Hepatocyte (in vitro differentiated cells): Measurements from ENCODE around the gene PRPF38A.

Experiments used
- EZH2 ChIP-seq: fragments of 200-600 bp; sonication (generic); IDR thresholded peaks from 2 replicates; pipeline ENCODE4 v1.6.1; 2016; ENCODE audit warnings: antibody characterized with exemption, mild to moderate bottlenecking, borderline replicate concordance
- TF ChIP-seq, protein P1 (sequence below): fragments of 200-600 bp; sonication (generic); IDR thresholded peaks from 2 replicates; pipeline ENCODE4 v1.5.1; 2016; ENCODE audit warnings: antibody characterized with exemption, mild to moderate bottlenecking; ENCODE audit not compliant: poor library complexity

DNA sequence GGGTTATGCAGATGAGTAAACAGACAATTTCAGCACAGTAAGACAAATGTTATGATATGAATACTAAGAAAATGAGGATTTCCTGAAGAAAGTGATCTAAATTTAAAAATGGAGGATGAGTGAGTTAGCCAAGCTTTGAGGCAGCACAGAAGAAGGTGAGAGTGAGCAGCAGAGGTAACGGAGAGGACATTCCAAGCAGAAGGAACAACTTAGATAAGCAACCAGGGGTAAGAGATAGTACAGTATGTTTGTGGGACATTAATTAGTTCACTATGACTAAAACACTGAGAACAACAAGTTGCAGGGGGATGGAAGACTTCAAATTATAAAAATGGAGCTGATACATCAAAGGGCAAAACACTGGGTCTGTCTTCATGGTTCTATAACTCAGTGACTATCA lies 22.8 kb downstream of the PRPF38A start:
- no peak for TF ChIP-seq EZH2
- TF ChIP-seq, protein P1, sequence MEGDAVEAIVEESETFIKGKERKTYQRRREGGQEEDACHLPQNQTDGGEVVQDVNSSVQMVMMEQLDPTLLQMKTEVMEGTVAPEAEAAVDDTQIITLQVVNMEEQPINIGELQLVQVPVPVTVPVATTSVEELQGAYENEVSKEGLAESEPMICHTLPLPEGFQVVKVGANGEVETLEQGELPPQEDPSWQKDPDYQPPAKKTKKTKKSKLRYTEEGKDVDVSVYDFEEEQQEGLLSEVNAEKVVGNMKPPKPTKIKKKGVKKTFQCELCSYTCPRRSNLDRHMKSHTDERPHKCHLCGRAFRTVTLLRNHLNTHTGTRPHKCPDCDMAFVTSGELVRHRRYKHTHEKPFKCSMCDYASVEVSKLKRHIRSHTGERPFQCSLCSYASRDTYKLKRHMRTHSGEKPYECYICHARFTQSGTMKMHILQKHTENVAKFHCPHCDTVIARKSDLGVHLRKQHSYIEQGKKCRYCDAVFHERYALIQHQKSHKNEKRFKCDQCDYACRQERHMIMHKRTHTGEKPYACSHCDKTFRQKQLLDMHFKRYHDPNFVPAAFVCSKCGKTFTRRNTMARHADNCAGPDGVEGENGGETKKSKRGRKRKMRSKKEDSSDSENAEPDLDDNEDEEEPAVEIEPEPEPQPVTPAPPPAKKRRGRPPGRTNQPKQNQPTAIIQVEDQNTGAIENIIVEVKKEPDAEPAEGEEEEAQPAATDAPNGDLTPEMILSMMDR: no peak
